Osteoblast (primary cell): ENCODE results near the gene RNASEH2A. TPM values are rescaled to one million over a fixed set of nuclear protein-coding genes. Genes with fewer than 3 reads are reported as not detected.
A peak's percentile ranks its signal among the peaks of the same experiment; 100 is the strongest.

Experiments used
- DNase-seq: peaks from one replicate; pipeline ENCODE4 v3.0.0; 2011; ENCODE audit warnings: low spot score, mixed read lengths; ENCODE audit not compliant: insufficient read length; ENCODE audit errors: missing footprints
- H2AFZ ChIP-seq: 2 replicates; pipeline ENCODE4 v1.6.0; 2011; ENCODE audit warnings: mild to moderate bottlenecking, low read length
- H3K27ac ChIP-seq: 2 replicates; pipeline ENCODE4 v1.5.1; 2011; ENCODE audit warnings: mild to moderate bottlenecking, low read depth, low read length, moderate library complexity
- H3K27me3 ChIP-seq: 2 replicates; pipeline ENCODE4 v1.6.0; 2012; ENCODE audit warnings: mild to moderate bottlenecking, control low read depth, inconsistent platforms, low read length, moderate library complexity; ENCODE audit not compliant: insufficient read depth
- H3K36me3 ChIP-seq: 2 replicates; pipeline ENCODE4 v1.5.1; 2011; ENCODE audit warnings: mild to moderate bottlenecking, low read length, control low read depth, moderate library complexity; ENCODE audit not compliant: insufficient read depth
- H3K4me1 ChIP-seq: 2 replicates; pipeline ENCODE4 v1.5.1; 2011; ENCODE audit warnings: mild to moderate bottlenecking, low read length, control low read depth, moderate library complexity; ENCODE audit not compliant: insufficient read depth
- H3K4me2 ChIP-seq: 2 replicates; pipeline ENCODE4 v1.6.0; 2011; ENCODE audit warnings: mild to moderate bottlenecking, low read length; ENCODE audit not compliant: insufficient read depth
- H3K4me3 ChIP-seq: fragments of 200-600 bp; sonication (generic); 3 replicates; pipeline ENCODE4 v1.5.1; 2012; ENCODE audit warnings: mild to moderate bottlenecking, low read length, inconsistent platforms; ENCODE audit not compliant: insufficient read depth
- H3K79me2 ChIP-seq: 2 replicates; pipeline ENCODE4 v1.6.0; 2012; ENCODE audit warnings: mild to moderate bottlenecking, low read length, control low read depth, inconsistent platforms; ENCODE audit not compliant: insufficient read depth
- H3K9me3 ChIP-seq: 2 replicates; pipeline ENCODE4 v1.5.1; 2011; ENCODE audit warnings: low read depth, low read length, control low read depth
- H4K20me1 ChIP-seq: 2 replicates; pipeline ENCODE4 v1.6.0; 2012; ENCODE audit warnings: mild to moderate bottlenecking, low read length, control low read depth; ENCODE audit not compliant: insufficient read depth
- CTCF ChIP-seq: IDR thresholded peaks from 2 replicates; pipeline ENCODE4 v1.5.1; 2011; ENCODE audit warnings: mild to moderate bottlenecking, low read depth, low read length, moderate library complexity; ENCODE audit errors: extremely low read depth
- total RNA-seq: library from RNA; depleted of rRNA; stranded (reverse); fragments of >200 nt; gene quantifications from 2 replicates; pipeline ENCODE4 v1.2.3, GENCODE V29; 2012

The RNASEH2A gene
- total RNA-seq: 7.6 and 8.3 TPM in 2 replicates

- peak within 1 kb of the TSS; percentile 53 for H3K27ac ChIP-seq
- peak; percentile 99 for DNase-seq
- TF ChIP-seq CTCF: no peak
Measured at GRCh38 chr19:12806242-12807081, at the start of gene RNASEH2A. Gene RNASEH2A, plus strand, starts transcription at chr19:12806584. Its CDS starts 90 bp downstream, at chr19:12806674.

GRCh38 chr19:12757544-12758274 is 48.7 kb upstream of the RNASEH2A start:
- Histone ChIP-seq H3K27ac (no peak overlapping the region), H4K20me1 (no peaks in the 10 kb centered on the region), H3K4me3 (peak overlapping the region; percentile 74), H3K27me3 (no peaks in the 10 kb centered on the region), H3K36me3 (no peaks in the 10 kb centered on the region), H2AFZ (peak overlapping the region; percentile 84), H3K4me2 (peak overlapping the region; percentile 81), H3K4me1 (peaks cover 6% of the 10 kb centered on the region), H3K9me3 (no peaks in the 10 kb centered on the region), H3K79me2 (no peaks in the 10 kb centered on the region)
- peak; percentile 99 for DNase-seq
- TF ChIP-seq CTCF: peak; percentile 83

More at GRCh38 chr19:12806242-12807081, at the start of gene RNASEH2A:
- Histone ChIP-seq H3K4me3 (peak within 1 kb of the TSS; percentile 88), H3K36me3 (peaks cover 15% of the 10 kb centered on the region), H3K4me2 (peak within 1 kb of the TSS; percentile 96), H3K4me1 (peaks cover 17% of the 10 kb centered on the region), H4K20me1 (no peaks in the 10 kb centered on the region), H3K27me3 (no peaks in the 10 kb centered on the region), H2AFZ (peak within 1 kb of the TSS; percentile 96), H3K9me3 (no peaks in the 10 kb centered on the region), H3K79me2 (peaks cover 11% of the 10 kb centered on the region)

GRCh38 chr19:12759686-12760085 is 46.7 kb upstream of the RNASEH2A start:
- TF ChIP-seq CTCF: no peak
- no peaks in the 10 kb centered on the region for H3K27me3 ChIP-seq
- no peaks in the 10 kb centered on the region for H3K79me2 ChIP-seq
- H2AFZ ChIP-seq: no peak overlapping the region
- H3K27ac ChIP-seq: no peak overlapping the region
- H3K4me1 ChIP-seq: peaks cover 6% of the 10 kb centered on the region
- DNase-seq: peak; percentile 10
- H4K20me1 ChIP-seq: no peaks in the 10 kb centered on the region
- no peak overlapping the region for H3K4me3 ChIP-seq
- no peak overlapping the region for H3K4me2 ChIP-seq
- H3K36me3 ChIP-seq: no peaks in the 10 kb centered on the region
- H3K9me3 ChIP-seq: no peaks in the 10 kb centered on the region

GRCh38 chr19:12763100-12763499 is 43.3 kb upstream of the RNASEH2A start:
- H3K27me3 ChIP-seq: no peaks in the 10 kb centered on the region
- no peak overlapping the region for H3K4me3 ChIP-seq
- no peak overlapping the region for H3K27ac ChIP-seq
- H3K9me3 ChIP-seq: no peaks in the 10 kb centered on the region
- no peaks in the 10 kb centered on the region for H4K20me1 ChIP-seq
- no peaks in the 10 kb centered on the region for H3K79me2 ChIP-seq
- H2AFZ ChIP-seq: no peak overlapping the region
- DNase-seq: peak; percentile 8
- no peak for TF ChIP-seq CTCF
- no peak overlapping the region for H3K4me2 ChIP-seq
- no peaks in the 10 kb centered on the region for H3K36me3 ChIP-seq
- H3K4me1 ChIP-seq: peaks cover under 1% of the 10 kb centered on the region
